IMR-90 (cell line): ENCODE results near the gene POTEJ. TPM values are rescaled to one million over a fixed set of nuclear protein-coding genes. Genes with fewer than 3 reads are reported as not detected.
"Not testable (repeated sequence)": the region's sequence is repeated elsewhere in the genome, so short reads cannot be mapped to it uniquely, and the experiment has no call there.

Source experiments
- ATAC-seq: fragments of 200-7000 bp; cut with Tn5 transposase; 2 replicates; pipeline ENCODE4 v1.9.1; 2020; ENCODE audit warnings: low read depth, mild to moderate bottlenecking, moderate library complexity
- BruUV-seq: library from RNA; stranded (reverse); fragments of 400-500 nt; replicated peaks from 2 replicates; lab custom pipeline; 2021; lab: Mats Ljungman, UMichigan
- CTCF ChIA-PET: fragments of 300-600 bp; formaldehyde crosslinking; extraction: SDS; loops from one replicate; lab custom pipeline; 2021; ENCODE audit warnings: antibody characterized with exemption; lab: Yijun Ruan, JAX
- POLR2A ChIA-PET: fragments of 300-600 bp; sonication (Branson Sonifier 250); formaldehyde crosslinking; loops from one replicate; lab custom pipeline; 2022; ENCODE audit warnings: antibody characterized with exemption; ENCODE audit not compliant: unreplicated experiment; lab: Charles Lee
- DNase-seq: peaks from one replicate; pipeline ENCODE4 v3.0.0; 2013
- H2AFZ ChIP-seq: replicated peaks from 2 replicates; pipeline ENCODE3; 2013; ENCODE audit warnings: low read length, mild to moderate bottlenecking; ENCODE audit not compliant: poor library complexity
- H2AK5ac ChIP-seq: 2 replicates; pipeline ENCODE4 v1.6.1; 2013; ENCODE audit warnings: low read depth, low read length, inconsistent platforms
- H2AK9ac ChIP-seq: replicated peaks from 2 replicates; pipeline ENCODE3; 2013; ENCODE audit warnings: mild to moderate bottlenecking, low read depth, low read length, moderate library complexity; ENCODE audit not compliant: poor library complexity
- H2BK120ac ChIP-seq: 2 replicates; pipeline ENCODE4 v1.6.1; 2013; ENCODE audit warnings: low read depth, low read length, inconsistent platforms
- H2BK15ac ChIP-seq: 3 replicates; pipeline ENCODE4 v1.6.1; 2013; ENCODE audit warnings: low read depth, low read length, inconsistent platforms
- H2BK20ac ChIP-seq: 2 replicates; pipeline ENCODE4 v1.6.1; 2013; ENCODE audit warnings: low read depth, mild to moderate bottlenecking, inconsistent platforms, low read length, moderate library complexity
- H2BK5ac ChIP-seq: 2 replicates; pipeline ENCODE4 v1.6.1; 2013; ENCODE audit warnings: mild to moderate bottlenecking, low read depth, low read length, inconsistent platforms; ENCODE audit not compliant: poor library complexity, severe bottlenecking
- H3K14ac ChIP-seq: replicated peaks from 2 replicates; pipeline ENCODE4 v1.6.1; 2013; ENCODE audit warnings: low read depth, low read length, inconsistent platforms
- H3K18ac ChIP-seq: 2 replicates; pipeline ENCODE4 v1.6.1; 2013; ENCODE audit warnings: low read depth, low read length, control low read depth
- H3K23ac ChIP-seq: 2 replicates; pipeline ENCODE4 v1.6.1; 2013; ENCODE audit warnings: low read depth, low read length, inconsistent platforms
- H3K27ac ChIP-seq: 2 replicates; pipeline ENCODE4 v1.5.1; 2013; ENCODE audit warnings: mild to moderate bottlenecking, control low read depth, low read length; ENCODE audit not compliant: insufficient read depth
- H3K27me3 ChIP-seq: 2 replicates; pipeline ENCODE4 v1.6.1; 2013; ENCODE audit warnings: low read length; ENCODE audit not compliant: control insufficient read depth, insufficient read depth
- H3K36me3 ChIP-seq: 2 replicates; pipeline ENCODE4 v1.6.1; 2013; ENCODE audit warnings: low read length, mixed read lengths; ENCODE audit not compliant: control insufficient read depth, insufficient read depth
- H3K4ac ChIP-seq: 2 replicates; pipeline ENCODE4 v1.6.1; 2013; ENCODE audit warnings: low read depth, low read length, inconsistent platforms
- H3K4me1 ChIP-seq: 2 replicates; pipeline ENCODE4 v1.6.1; 2013; ENCODE audit warnings: low read length, mixed read lengths; ENCODE audit not compliant: control insufficient read depth, insufficient read depth
- H3K4me2 ChIP-seq: 2 replicates; pipeline ENCODE4 v1.6.1; 2013; ENCODE audit warnings: low read depth, mild to moderate bottlenecking, control low read depth, low read length, moderate library complexity
- H3K4me3 ChIP-seq: 2 replicates; pipeline ENCODE4 v1.5.1; 2013; ENCODE audit warnings: low read depth, mild to moderate bottlenecking, control low read depth, low read length, moderate library complexity; ENCODE audit not compliant: insufficient read depth
- H3K56ac ChIP-seq: 2 replicates; pipeline ENCODE4 v1.6.1; 2013; ENCODE audit warnings: low read length, inconsistent platforms; ENCODE audit not compliant: insufficient read depth; ENCODE audit errors: extremely low read depth
- H3K79me1 ChIP-seq, 2 experiments: 2 replicates each; pipeline ENCODE4 v1.6.1; 2013; ENCODE audit warnings: low read length in 2 of 2, inconsistent platforms in 1 of 2, low read depth in 1 of 2
- H3K9ac ChIP-seq: 2 replicates; pipeline ENCODE4 v1.6.1; 2013; ENCODE audit warnings: low read depth, low read length, control low read depth
- H3K9me1 ChIP-seq: 2 replicates; pipeline ENCODE4 v1.6.1; 2013; ENCODE audit warnings: low read length, inconsistent platforms; ENCODE audit not compliant: insufficient read depth
- H3K9me3 ChIP-seq: 2 replicates; pipeline ENCODE4 v1.6.1; 2013; ENCODE audit warnings: low read length; ENCODE audit not compliant: control insufficient read depth, insufficient read depth
- H4K20me1 ChIP-seq: 2 replicates; pipeline ENCODE4 v1.6.1; 2013; ENCODE audit warnings: low read length, inconsistent platforms; ENCODE audit not compliant: insufficient read depth
- H4K5ac ChIP-seq: 2 replicates; pipeline ENCODE4 v1.6.1; 2013; ENCODE audit warnings: mild to moderate bottlenecking, low read depth, low read length, control low read depth
- H4K8ac ChIP-seq, 2 experiments: 2 replicates each; pipeline ENCODE4 v1.6.1; 2013; ENCODE audit warnings: low read depth in 2 of 2, low read length in 2 of 2, control low read depth in 1 of 2, inconsistent platforms in 1 of 2
- H4K91ac ChIP-seq: 2 replicates; pipeline ENCODE4 v1.6.1; 2013; ENCODE audit warnings: low read depth, low read length, inconsistent platforms; ENCODE audit not compliant: insufficient read depth
- WGBS, 2 experiments: methylation state at CpG; one replicate each; pipeline versions ENCODE4 v1.1.5 to v1.1.7; 2013; ENCODE audit warnings: missing lambda C conversion rate in 2 of 2; ENCODE audit not compliant: insufficient read length in 1 of 2; ENCODE audit errors: extremely low coverage in 2 of 2; 5-methylcytosine and 5-hydroxymethylcytosine counted together
- dilution Hi-C: fragments of 300-500 bp; cut with HindIII; formaldehyde crosslinking; loops from one replicate; pipeline ENCODE4 v1.14.3; 2018; ENCODE audit warnings: low sequenced_read_pairs; ENCODE audit not compliant: unreplicated experiment
- in situ Hi-C: fragments of 300-500 bp; cut with MboI; formaldehyde crosslinking; loops from 3 replicates; pipeline ENCODE4 v1.14.3; 2019; ENCODE audit warnings: low sequenced_read_pairs, inconsistent platforms, mixed read lengths
- intact Hi-C: fragments of 100-400 bp; cut with micrococcal nuclease; formaldehyde crosslinking; loops from 2 replicates; pipeline ENCODE4 v1.10.0; 2022
- polyA plus RNA-seq, 3 experiments: library from polyadenylated mRNA; depleted of rRNA; stranded (reverse); fragments of >200 nt; gene quantifications; 2 replicates each; pipeline ENCODE4 v1.2.3, GENCODE V29; 2012; ENCODE audit warnings: low replicate concordance in 1 of 3
- total RNA-seq: library from RNA; depleted of rRNA; stranded (reverse); fragments of >200 nt; gene quantifications from 2 replicates; pipeline ENCODE4 v1.2.3, GENCODE V29; 2012

POTEJ gene
- total and polyA plus RNA-seq, 2 of the 4 experiments (the other 2 are of a cell fraction): not detected

DNA sequence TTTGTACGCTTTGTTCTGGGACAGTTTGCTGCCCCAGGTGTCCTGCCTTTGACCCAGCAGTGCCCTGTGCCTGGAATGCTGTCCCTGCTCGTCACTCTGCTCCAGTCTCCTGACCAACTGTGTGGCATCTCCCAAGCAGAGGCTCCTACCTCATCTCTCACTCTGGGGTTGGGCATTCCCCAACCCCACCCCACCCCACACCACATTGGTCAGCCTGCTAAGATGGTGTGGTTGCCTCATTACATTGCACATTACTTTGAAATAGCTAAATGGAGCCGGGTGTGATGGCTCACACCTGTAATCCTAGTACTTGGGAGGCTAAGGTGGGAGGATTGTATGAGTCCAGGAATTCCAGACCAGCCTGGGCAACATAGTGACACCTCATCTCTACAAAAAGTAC, 39.3 kb upstream of the POTEJ start:
- H3K36me3 ChIP-seq, intact Hi-C loops, H2AK9ac ChIP-seq, in situ Hi-C loops, H2BK5ac ChIP-seq, H2AK5ac ChIP-seq, CTCF ChIA-PET, H3K4ac ChIP-seq, H3K18ac ChIP-seq, H3K14ac ChIP-seq, H2BK15ac ChIP-seq, H3K9me1 ChIP-seq, H4K91ac ChIP-seq, H3K23ac ChIP-seq, H3K4me3 ChIP-seq, H2BK20ac ChIP-seq, H3K27ac ChIP-seq, H3K79me1 ChIP-seq, H3K4me1 ChIP-seq, H3K9ac ChIP-seq, H4K20me1 ChIP-seq, H2AFZ ChIP-seq, H2BK120ac ChIP-seq, H4K5ac ChIP-seq, dilution Hi-C loops, H3K4me2 ChIP-seq, ATAC-seq, H3K9me3 ChIP-seq, H3K56ac ChIP-seq, POLR2A ChIA-PET, H4K8ac ChIP-seq, BruUV-seq, H3K27me3 ChIP-seq, DNase-seq: not testable (repeated sequence)
- no CpG with 5 or more reads among the region's 3 CpGs for WGBS, 2 experiments

DNA sequence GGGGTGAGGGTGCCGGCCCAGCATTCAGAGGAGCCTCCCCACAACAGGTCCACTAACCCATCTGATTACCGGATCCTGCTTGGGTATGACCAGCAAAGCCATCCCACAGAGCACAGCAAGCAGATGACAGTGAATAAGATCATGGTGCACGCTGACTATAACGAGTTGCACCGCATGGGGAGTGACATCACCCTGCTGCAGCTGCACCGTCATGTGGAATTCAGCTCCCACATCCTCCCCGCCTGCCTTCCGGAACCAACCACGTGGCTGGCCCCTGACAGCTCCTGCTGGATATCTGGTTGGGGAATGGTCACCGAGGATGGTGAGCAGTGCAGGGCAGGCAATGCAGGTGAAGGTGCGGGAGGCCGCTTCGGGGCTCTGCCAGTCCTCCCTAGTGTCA, 37.0 kb upstream of the POTEJ start:
- H2BK20ac ChIP-seq, H3K14ac ChIP-seq, H4K8ac ChIP-seq, H3K4me3 ChIP-seq, H2AK5ac ChIP-seq, H3K4me2 ChIP-seq, H3K9ac ChIP-seq, H3K4me1 ChIP-seq, CTCF ChIA-PET, dilution Hi-C loops, H3K4ac ChIP-seq, H4K91ac ChIP-seq, POLR2A ChIA-PET, H3K23ac ChIP-seq, DNase-seq, H2BK120ac ChIP-seq, H3K27ac ChIP-seq, H2AFZ ChIP-seq, H3K79me1 ChIP-seq, H4K5ac ChIP-seq, intact Hi-C loops, H2BK5ac ChIP-seq, H3K18ac ChIP-seq, ATAC-seq, BruUV-seq, H2BK15ac ChIP-seq, H3K36me3 ChIP-seq, H3K9me3 ChIP-seq, in situ Hi-C loops, H2AK9ac ChIP-seq, H3K27me3 ChIP-seq, H3K56ac ChIP-seq, H4K20me1 ChIP-seq, H3K9me1 ChIP-seq: not testable (repeated sequence)
- no CpG with 5 or more reads among the region's 13 CpGs for WGBS, 2 experiments
